ENCODE results near the gene F10. TPM values are rescaled to one million over a fixed set of nuclear protein-coding genes. Genes with fewer than 3 reads are reported as not detected.

F10 gene
- total RNA-seq, 1 donor from 2014 or later, result not detected

DNA sequence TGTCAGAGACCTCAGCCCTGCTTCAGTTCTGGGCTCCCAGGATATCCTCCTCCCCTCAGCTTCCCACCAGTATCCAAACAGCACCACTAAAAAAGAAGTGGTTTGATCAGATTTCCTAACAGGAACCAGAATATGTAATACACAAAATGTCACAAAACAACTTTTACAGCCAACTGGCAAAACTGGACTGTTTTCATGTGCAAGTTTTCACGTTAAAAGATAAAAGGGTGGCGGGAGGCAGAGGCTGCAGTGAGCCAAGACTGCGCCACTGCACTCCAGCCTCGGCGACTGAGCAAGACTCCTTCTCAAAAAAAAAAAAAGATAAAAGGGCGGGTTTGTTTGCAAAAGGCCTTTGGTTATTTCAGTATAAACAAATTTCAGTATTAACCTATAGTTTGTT is 72.8 kb downstream of the F10 start:
- Mint-ChIP-seq H3K36me3 (ENCODE audit: low read depth) (peaks cover 83% of the 10 kb centered on the region), H3K9me3 (no peaks in the 10 kb centered on the region), H3K27me3 (no peaks in the 10 kb centered on the region), H3K4me1 (no peaks in the 10 kb centered on the region), H3K4me3 (no peak overlapping the region), H3K27ac (no peak overlapping the region)
- POLR2A ChIA-PET, result no interaction called here
- intact Hi-C loops (cut with micrococcal nuclease), result no loop called here
- CTCF ChIA-PET, result no interaction called here
- TF ChIP-seq, protein P1, sequence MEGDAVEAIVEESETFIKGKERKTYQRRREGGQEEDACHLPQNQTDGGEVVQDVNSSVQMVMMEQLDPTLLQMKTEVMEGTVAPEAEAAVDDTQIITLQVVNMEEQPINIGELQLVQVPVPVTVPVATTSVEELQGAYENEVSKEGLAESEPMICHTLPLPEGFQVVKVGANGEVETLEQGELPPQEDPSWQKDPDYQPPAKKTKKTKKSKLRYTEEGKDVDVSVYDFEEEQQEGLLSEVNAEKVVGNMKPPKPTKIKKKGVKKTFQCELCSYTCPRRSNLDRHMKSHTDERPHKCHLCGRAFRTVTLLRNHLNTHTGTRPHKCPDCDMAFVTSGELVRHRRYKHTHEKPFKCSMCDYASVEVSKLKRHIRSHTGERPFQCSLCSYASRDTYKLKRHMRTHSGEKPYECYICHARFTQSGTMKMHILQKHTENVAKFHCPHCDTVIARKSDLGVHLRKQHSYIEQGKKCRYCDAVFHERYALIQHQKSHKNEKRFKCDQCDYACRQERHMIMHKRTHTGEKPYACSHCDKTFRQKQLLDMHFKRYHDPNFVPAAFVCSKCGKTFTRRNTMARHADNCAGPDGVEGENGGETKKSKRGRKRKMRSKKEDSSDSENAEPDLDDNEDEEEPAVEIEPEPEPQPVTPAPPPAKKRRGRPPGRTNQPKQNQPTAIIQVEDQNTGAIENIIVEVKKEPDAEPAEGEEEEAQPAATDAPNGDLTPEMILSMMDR (IDR thresholded peaks at IDR 0.05), result no peak
- no peak for DNase-seq
- no peak for ATAC-seq (ENCODE audit: low read depth)

DNA sequence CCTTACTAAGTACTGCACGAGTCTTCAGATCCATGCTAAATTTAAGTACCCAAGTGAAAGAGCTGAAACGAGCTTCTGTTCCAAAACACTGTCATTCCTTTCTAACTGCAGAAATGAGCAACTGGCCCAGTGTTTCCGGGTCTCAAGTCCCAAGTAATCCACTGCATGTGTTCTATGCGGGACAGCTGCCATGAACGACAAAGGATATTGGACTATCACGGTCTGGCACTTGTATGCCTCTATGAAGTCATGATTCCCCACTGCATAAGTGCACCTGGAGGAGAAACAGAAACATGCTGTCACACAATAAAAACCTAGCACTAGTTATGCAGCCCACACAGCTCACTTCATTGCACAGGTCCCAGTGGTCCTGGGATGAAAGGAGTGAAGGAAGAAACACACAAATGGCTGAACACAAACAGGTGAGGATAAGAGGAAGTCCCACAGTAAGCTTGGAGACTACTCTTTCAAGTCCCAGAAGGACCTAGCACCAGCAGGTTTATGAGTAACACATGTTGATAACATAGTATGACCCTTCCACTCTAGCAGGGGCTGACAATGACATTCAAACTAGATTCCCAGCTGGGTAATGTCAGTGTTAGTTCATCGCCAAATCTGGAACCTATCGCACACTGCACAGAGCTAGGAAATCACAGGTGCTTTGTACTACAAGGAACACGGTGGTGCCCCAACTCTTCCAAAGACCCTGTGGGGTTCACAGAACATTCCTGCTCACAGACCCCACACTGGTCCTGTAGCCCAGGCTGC is 74.6 kb downstream of the F10 start:
- peaks cover 76% of the 10 kb centered on the region for H3K36me3 Mint-ChIP-seq (ENCODE audit: low read depth)
- H3K27me3 Mint-ChIP-seq, result no peaks in the 10 kb centered on the region
- intact Hi-C loops (cut with micrococcal nuclease), result no loop called here
- no peak overlapping the region for H3K27ac Mint-ChIP-seq
- TF ChIP-seq, protein P1 (IDR thresholded peaks at IDR 0.05), result no peak
- no peak overlapping the region for H3K4me3 Mint-ChIP-seq
- ATAC-seq (ENCODE audit: low read depth) (no peak), DNase-seq (no peak)
- no peaks in the 10 kb centered on the region for H3K9me3 Mint-ChIP-seq
- ChIA-PET CTCF (no interaction called here), POLR2A (no interaction called here)
- H3K4me1 Mint-ChIP-seq, result peaks cover 2% of the 10 kb centered on the region

Other genes with a start within 250 kb of the F10 start
- 2.1 and 3.4 TPM in 2 replicates for gene MCF2L, start 153.6 kb upstream of the F10 start, total RNA-seq
- gene F7, start 17.0 kb upstream of the F10 start, total RNA-seq, result not detected in 2 replicates
- not detected in 2 replicates for gene PROZ, start 35.8 kb downstream of the F10 start, total RNA-seq
- 35.6 and 43.1 TPM in 2 replicates for gene PCID2, start 85.9 kb downstream of the F10 start, total RNA-seq
- 65.9 and 77.2 TPM in 2 replicates for gene CUL4A, start 86.8 kb downstream of the F10 start, total RNA-seq
- 83.7 and 86.2 TPM in 2 replicates for gene LAMP1, start 174.4 kb downstream of the F10 start, total RNA-seq
- gene GRTP1, start 241.3 kb downstream of the F10 start, total RNA-seq, result not detected in 2 replicates

Measured in activated B cell treated with CpG ODN at 0.5 μM for 24 hours (primary cell).